ENCODE results near the gene LGR6.
"Not testable (repeated sequence)": the region's sequence is repeated elsewhere in the genome, so short reads cannot be mapped to it uniquely, and the experiment has no call there.

The LGR6 gene, protein sequence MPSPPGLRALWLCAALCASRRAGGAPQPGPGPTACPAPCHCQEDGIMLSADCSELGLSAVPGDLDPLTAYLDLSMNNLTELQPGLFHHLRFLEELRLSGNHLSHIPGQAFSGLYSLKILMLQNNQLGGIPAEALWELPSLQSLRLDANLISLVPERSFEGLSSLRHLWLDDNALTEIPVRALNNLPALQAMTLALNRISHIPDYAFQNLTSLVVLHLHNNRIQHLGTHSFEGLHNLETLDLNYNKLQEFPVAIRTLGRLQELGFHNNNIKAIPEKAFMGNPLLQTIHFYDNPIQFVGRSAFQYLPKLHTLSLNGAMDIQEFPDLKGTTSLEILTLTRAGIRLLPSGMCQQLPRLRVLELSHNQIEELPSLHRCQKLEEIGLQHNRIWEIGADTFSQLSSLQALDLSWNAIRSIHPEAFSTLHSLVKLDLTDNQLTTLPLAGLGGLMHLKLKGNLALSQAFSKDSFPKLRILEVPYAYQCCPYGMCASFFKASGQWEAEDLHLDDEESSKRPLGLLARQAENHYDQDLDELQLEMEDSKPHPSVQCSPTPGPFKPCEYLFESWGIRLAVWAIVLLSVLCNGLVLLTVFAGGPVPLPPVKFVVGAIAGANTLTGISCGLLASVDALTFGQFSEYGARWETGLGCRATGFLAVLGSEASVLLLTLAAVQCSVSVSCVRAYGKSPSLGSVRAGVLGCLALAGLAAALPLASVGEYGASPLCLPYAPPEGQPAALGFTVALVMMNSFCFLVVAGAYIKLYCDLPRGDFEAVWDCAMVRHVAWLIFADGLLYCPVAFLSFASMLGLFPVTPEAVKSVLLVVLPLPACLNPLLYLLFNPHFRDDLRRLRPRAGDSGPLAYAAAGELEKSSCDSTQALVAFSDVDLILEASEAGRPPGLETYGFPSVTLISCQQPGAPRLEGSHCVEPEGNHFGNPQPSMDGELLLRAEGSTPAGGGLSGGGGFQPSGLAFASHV

DNA sequence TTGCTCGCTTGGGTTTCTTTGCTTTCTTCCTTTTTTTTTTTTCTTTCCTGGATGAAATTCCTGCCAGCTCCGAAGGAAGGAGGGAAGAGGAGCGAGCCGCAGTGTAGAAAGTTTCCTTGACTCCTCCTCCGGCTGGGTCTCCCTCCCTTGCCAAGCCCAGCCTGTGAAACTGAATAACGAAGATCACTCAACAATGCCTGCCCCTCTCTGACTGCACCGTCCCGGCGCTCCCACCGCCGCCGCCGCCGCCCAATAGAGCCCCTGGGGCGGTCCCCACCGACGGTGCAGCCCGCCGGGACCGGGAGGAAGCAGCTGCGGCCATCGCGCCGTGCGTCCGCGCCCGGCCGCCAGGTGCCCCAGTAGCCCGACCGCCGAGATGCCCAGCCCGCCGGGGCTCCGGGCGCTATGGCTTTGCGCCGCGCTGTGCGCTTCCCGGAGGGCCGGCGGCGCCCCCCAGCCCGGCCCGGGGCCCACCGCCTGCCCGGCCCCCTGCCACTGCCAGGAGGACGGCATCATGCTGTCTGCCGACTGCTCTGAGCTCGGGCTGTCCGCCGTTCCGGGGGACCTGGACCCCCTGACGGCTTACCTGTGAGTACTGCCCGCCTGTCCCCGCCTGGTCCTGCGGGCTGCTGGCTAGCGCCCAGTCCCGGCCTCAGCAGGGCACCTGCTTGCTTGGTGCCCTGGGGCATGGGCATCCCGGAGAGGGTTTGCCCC, at the start of gene LGR6:
Gene LGR6 (plus strand): TSS at position 186 of the 714 bp plus-strand sequence. CDS start 191 bp downstream, at position 377.
- Mint-ChIP-seq H3K4me1 (ENCODE audit: low read depth) (peaks cover 8% of the 10 kb centered on the region), H3K36me3 (ENCODE audit: low read depth) (no peaks in the 10 kb centered on the region), H3K4me3 (no peak within 1 kb of the TSS), H3K27me3 (peaks cover 32% of the 10 kb centered on the region), H3K9me3 (no peaks in the 10 kb centered on the region), H3K27ac (no peak within 1 kb of the TSS)
- no peak for DNase-seq

DNA sequence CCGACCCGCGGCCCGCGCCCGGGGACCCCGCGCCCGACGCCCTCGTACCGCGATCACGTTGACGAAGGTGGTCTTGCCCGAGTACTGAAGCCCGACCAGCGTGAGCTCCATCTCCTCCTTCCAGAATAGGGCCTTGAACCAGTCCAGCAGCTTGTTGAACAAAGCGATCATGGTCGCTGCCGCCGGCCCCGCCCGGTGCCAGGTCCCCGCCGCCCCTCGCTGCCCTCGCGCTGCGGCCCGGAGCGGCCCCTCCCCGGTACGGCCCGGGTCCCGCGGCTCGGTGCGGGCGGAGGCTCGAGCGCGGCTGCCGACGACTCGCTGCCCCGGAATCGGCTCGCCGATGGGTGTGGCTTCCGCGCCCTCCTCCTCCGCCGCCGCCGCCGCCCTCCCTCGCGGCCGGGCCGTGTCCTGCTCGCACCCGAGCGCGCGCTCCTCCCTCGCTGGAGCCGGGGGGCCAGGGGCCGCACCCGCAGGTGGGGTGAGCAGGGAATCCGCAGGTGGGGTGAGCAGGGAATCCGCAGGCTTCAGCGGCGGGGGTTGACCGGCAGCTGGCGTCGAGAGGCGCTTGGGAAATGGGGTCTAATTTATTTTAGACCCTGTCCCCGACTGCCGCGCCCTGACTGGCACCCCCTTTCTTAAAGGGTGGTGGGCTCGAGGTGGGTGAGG, 49.1 kb upstream of the LGR6 start, which contains the start of gene ARL8A:
Gene ARL8A (minus strand): TSS at position 336 of the 666 bp plus-strand sequence. CDS start 165 bp downstream, at position 171.
- Mint-ChIP-seq H3K27me3 (no peaks in the 10 kb centered on the region), H3K36me3 (ENCODE audit: low read depth) (peaks cover 56% of the 10 kb centered on the region), H3K27ac (peak within 1 kb of the TSS; percentile 93), H3K4me1 (ENCODE audit: low read depth) (peaks cover 53% of the 10 kb centered on the region), H3K4me3 (peak within 1 kb of the TSS; percentile 90), H3K9me3 (no peaks in the 10 kb centered on the region)
- peak; percentile 83 for DNase-seq

DNA sequence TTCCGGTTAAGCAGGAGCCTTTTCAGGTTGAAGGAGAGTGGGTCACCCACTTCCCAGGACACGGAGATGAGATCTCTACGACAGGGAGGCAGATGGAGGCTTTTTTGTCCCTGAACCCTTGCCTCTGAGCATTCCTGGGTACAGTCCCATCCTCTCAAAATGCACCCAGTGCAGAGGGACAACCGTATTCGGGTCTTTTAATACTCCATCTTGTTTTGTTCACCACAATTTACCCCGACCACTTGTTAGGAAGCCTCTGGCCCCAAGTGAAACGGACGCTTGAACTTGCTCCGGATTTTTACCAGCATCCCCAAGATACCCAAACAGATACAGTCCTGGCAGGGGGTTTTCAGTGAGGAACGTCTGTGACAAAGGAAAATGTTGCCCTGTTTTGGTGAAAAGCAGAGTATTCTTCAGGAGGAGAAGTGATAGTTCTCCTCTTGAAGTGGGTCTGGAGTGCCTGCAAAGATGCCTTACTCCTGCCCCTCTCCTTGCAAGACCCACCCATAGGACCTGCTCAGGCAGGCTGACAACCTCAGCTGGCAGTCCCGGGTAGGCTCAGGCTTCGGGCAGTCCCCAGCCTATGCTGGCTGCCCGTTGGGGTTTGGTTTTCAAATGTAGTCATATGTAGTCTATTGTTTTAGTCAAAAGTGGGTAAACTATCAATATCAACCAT, 48.4 kb upstream of the LGR6 start:
- Mint-ChIP-seq H3K4me1 (ENCODE audit: low read depth) (peaks cover 54% of the 10 kb centered on the region), H3K27me3 (no peaks in the 10 kb centered on the region), H3K36me3 (ENCODE audit: low read depth) (peaks cover 62% of the 10 kb centered on the region), H3K27ac (peak overlapping the region; percentile 93), H3K9me3 (no peaks in the 10 kb centered on the region), H3K4me3 (peak overlapping the region; percentile 90)
- peak; percentile 65 for DNase-seq

DNA sequence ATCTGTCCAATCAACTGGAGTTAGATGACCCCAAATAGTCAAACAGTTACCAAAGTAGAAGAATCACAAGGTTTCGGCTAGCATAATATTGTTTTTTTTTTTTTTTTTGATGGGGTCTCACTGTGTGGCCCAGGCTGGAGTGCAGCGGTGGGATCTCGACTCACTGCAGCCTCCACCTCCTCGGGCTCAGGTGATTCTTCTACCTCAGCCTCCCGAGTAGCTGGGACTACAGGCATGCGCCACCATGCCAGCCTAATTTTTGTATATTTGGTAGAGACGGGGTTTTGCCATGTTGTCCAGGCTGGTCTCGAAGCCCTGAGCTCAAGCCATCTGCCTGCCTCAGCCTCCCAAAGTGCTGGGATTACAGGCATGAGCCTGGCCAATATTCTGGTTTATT, 47.9 kb upstream of the LGR6 start:
- peaks cover 53% of the 10 kb centered on the region for H3K4me1 Mint-ChIP-seq (ENCODE audit: low read depth)
- peak overlapping the region; percentile 93 for H3K27ac Mint-ChIP-seq
- not testable (repeated sequence) for H3K9me3 Mint-ChIP-seq, DNase-seq, H3K27me3 Mint-ChIP-seq
- peak overlapping the region; percentile 90 for H3K4me3 Mint-ChIP-seq
- peaks cover 63% of the 10 kb centered on the region for H3K36me3 Mint-ChIP-seq (ENCODE audit: low read depth)

DNA sequence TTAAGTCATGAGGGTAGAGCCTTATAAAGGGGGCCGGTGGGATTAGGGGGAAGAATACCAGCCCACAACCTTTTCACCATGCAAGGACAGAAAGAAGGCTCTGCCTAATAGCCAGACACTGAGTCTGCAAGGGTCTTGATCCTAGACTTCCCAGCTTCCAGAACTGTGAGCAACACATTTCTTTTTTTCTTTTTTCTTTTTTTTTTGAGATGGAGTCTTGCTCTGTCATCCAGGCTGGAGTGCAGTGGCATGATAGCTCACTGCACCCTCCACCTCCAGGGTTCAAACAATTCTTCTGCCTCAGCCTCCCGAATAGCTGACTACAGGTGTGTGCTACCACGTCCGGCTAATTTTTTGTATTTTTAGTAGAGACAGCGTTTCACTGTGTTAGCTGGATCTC, 47.3 kb upstream of the LGR6 start:
- no peaks in the 10 kb centered on the region for H3K9me3 Mint-ChIP-seq
- H3K27me3 Mint-ChIP-seq: no peaks in the 10 kb centered on the region
- peaks cover 63% of the 10 kb centered on the region for H3K36me3 Mint-ChIP-seq (ENCODE audit: low read depth)
- H3K4me3 Mint-ChIP-seq: no peak overlapping the region
- peak overlapping the region; percentile 63 for H3K27ac Mint-ChIP-seq
- DNase-seq: no peak
- peaks cover 53% of the 10 kb centered on the region for H3K4me1 Mint-ChIP-seq (ENCODE audit: low read depth)

DNA sequence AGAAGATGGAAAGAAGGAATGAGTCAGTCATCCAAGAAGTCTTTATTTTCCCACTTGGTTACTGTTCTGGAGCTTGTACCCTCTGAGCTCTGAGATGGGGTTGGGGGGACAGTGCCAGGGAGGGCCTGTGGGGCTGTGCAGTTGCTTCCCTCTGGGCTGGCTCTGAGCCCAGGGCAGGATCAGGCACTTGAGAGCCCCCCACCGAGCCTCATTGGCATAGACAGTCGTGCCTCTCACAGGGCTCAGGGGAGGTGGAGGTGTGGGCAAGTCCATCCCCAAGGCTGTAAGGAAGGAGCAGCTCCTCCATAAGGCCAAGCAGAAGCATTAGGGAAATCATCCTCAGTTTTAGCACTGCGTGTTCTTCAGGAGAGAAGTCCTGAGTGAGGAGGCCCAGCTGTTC, 46.6 kb upstream of the LGR6 start:
- H3K27ac Mint-ChIP-seq: peak overlapping the region; percentile 40
- H3K4me3 Mint-ChIP-seq: no peak overlapping the region
- peaks cover 69% of the 10 kb centered on the region for H3K36me3 Mint-ChIP-seq (ENCODE audit: low read depth)
- H3K9me3 Mint-ChIP-seq: no peaks in the 10 kb centered on the region
- H3K4me1 Mint-ChIP-seq (ENCODE audit: low read depth): peaks cover 50% of the 10 kb centered on the region
- DNase-seq: no peak
- no peaks in the 10 kb centered on the region for H3K27me3 Mint-ChIP-seq

DNA sequence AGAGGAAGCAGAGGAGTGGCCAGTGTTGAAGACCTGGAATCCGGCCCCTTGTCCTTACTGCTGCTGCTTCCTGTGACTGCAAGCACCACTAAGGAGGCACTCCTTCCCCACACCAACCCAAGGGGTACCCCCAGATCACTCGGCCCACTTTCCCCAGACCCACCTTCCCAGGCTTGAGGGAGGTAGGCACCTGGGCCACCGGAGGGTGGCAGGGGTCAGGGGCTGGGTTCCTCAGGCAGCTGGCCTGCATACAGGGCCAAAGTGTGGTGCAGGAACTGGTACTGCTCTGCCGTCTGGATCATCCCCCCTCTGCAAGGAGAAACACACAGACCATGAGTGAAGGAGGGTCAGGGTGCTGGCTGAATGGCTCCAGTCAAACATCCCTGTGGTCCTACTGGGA, 45.2 kb upstream of the LGR6 start:
- Mint-ChIP-seq H3K36me3 (ENCODE audit: low read depth) (peaks cover 76% of the 10 kb centered on the region), H3K27ac (peak overlapping the region; percentile 79), H3K9me3 (no peaks in the 10 kb centered on the region), H3K27me3 (no peaks in the 10 kb centered on the region), H3K4me3 (no peak overlapping the region), H3K4me1 (ENCODE audit: low read depth) (peaks cover 40% of the 10 kb centered on the region)
- DNase-seq: no peak

DNA sequence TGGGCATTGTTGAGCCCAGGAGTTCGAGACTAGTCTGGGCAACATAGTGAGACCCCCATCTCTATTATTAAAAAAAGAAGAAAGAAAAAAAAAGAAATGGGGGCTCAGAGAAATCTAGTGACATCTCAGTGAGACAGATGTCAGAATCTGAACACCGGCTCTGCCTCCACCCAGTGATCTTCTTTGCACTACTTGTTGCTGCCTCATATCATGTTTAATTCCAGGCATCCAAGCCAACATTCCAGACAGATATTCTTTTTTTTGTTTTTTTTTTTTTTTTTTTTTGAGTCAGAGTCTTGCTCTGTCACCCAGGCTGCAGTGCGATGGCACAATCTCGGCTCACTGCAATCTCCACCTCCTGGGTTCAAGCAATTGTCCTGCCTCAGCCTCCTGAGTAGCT, 44.0 kb upstream of the LGR6 start:
- Mint-ChIP-seq H3K9me3 (no peaks in the 10 kb centered on the region), H3K4me1 (ENCODE audit: low read depth) (peaks cover 42% of the 10 kb centered on the region), H3K4me3 (no peak overlapping the region), H3K27ac (no peak overlapping the region), H3K36me3 (ENCODE audit: low read depth) (peaks cover 82% of the 10 kb centered on the region), H3K27me3 (no peaks in the 10 kb centered on the region)
- no peak for DNase-seq

DNA sequence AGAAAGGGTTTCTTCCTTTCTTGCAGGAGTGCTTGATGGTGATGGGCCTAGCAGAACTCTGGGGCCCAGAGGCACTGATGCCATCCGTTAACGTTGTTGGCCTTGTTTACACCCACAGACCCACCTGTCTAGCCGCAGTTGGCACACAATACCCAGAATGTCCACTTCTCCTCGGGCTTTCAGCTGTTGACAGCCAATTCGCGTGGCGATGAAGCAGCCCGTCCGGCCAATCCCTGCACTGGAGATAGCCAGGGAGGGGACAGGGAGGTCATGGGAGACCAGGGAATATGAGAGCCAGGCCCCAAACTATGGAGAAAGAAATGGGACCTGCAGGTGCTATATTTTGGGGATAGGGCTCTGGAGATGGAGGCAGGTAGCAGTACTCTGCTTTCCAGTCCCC, 43.4 kb upstream of the LGR6 start:
- peaks cover 88% of the 10 kb centered on the region for H3K36me3 Mint-ChIP-seq (ENCODE audit: low read depth)
- peaks cover 45% of the 10 kb centered on the region for H3K4me1 Mint-ChIP-seq (ENCODE audit: low read depth)
- no peak overlapping the region for H3K4me3 Mint-ChIP-seq
- no peak overlapping the region for H3K27ac Mint-ChIP-seq
- no peaks in the 10 kb centered on the region for H3K9me3 Mint-ChIP-seq
- no peak for DNase-seq
- no peaks in the 10 kb centered on the region for H3K27me3 Mint-ChIP-seq

DNA sequence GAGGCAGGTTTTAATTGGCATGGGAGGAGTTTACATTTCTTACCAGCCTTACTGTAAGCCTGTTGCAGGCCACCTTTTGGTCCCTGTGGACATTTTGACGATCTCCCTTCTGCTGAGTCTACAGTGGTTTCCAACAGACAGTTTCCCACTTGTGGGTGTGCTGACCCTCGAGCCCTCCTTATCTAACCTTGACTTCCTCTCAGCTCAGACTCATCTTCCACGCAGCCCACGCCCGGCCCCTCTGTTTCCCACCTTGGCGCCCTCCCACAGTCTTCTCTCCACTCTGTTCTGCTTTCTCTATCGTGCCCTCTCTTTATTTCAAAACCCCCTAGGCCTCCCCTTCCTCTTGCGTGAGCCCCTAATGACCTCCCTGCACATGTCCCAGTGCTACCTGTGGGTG, 43.0 kb upstream of the LGR6 start:
- peak overlapping the region; percentile 79 for H3K27ac Mint-ChIP-seq
- H3K36me3 Mint-ChIP-seq (ENCODE audit: low read depth): peaks cover 88% of the 10 kb centered on the region
- no peaks in the 10 kb centered on the region for H3K9me3 Mint-ChIP-seq
- H3K4me3 Mint-ChIP-seq: no peak overlapping the region
- H3K4me1 Mint-ChIP-seq (ENCODE audit: low read depth): peaks cover 45% of the 10 kb centered on the region
- no peak for DNase-seq
- H3K27me3 Mint-ChIP-seq: no peaks in the 10 kb centered on the region

DNA sequence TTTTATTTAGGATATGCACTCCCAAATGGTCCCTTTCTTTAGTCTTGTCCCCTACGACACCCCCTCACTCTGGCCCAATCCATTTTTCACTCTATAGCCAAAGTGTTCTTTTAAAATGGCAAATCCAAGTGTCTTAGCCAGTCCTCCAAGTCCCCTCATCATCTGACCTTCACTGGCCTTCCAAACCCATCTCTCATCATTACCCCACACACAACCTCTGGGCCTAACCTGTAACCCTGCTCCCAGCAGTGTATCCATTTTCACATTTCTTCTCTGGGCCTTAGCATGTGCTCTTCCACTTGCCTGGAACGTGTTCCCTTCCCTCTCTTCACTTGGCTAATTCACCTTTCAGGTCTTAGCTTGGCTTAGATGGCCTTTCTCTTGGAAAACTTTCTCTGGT, 42.6 kb upstream of the LGR6 start:
- peak overlapping the region; percentile 79 for H3K27ac Mint-ChIP-seq
- H3K9me3 Mint-ChIP-seq: no peaks in the 10 kb centered on the region
- peaks cover 43% of the 10 kb centered on the region for H3K4me1 Mint-ChIP-seq (ENCODE audit: low read depth)
- no peak for DNase-seq
- peaks cover 93% of the 10 kb centered on the region for H3K36me3 Mint-ChIP-seq (ENCODE audit: low read depth)
- no peak overlapping the region for H3K4me3 Mint-ChIP-seq
- no peaks in the 10 kb centered on the region for H3K27me3 Mint-ChIP-seq

DNA sequence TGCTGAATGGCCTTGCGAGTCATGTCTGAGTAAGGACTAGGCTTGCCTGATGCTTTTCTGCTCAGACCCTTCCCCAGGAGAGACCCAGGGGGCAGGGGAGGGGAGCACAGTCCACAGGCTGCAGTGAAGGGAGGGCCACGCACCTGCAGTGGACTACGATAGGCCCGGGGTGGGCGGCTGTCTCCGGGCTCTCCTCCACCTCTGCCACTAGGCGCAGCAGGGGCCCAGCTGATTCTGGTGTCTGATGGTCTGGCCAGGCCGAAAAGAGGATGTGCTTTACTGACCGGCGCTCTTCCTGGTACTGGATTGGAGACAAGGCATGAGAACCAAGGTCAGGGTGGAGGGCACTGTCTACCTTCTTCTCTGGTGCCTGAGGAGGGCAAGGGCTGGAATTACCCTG, 41.2 kb upstream of the LGR6 start:
- H3K4me1 Mint-ChIP-seq (ENCODE audit: low read depth): peaks cover 47% of the 10 kb centered on the region
- H3K27ac Mint-ChIP-seq: peak overlapping the region; percentile 59
- H3K4me3 Mint-ChIP-seq: no peak overlapping the region
- peaks cover 98% of the 10 kb centered on the region for H3K36me3 Mint-ChIP-seq (ENCODE audit: low read depth)
- no peaks in the 10 kb centered on the region for H3K9me3 Mint-ChIP-seq
- no peak for DNase-seq
- no peaks in the 10 kb centered on the region for H3K27me3 Mint-ChIP-seq

DNA sequence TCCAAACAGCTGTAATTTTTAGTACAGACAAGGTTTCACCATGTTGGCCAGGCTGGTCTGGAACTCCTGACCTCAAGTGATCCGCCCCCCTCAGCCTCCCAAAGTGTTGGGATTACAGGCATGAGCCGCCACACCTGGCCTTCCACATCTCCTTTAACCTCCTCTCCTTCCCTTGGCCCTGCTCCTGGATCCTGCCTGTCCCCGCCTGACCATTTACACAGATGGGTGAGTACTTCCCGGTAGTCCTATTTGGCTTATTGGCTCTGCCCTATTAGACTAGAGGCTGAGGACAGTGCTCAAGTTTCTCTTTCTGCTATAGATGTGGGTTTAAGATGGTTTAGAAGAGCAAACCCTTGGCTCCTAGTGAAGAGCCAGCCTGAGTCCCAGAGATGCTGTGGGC, 40.3 kb upstream of the LGR6 start:
- H3K4me1 Mint-ChIP-seq (ENCODE audit: low read depth): peaks cover 53% of the 10 kb centered on the region

More for the DNA sequence above, 40.3 kb upstream of the LGR6 start:
- Mint-ChIP-seq H3K9me3 (no peaks in the 10 kb centered on the region), H3K27me3 (no peaks in the 10 kb centered on the region), H3K36me3 (ENCODE audit: low read depth) (peaks cover 98% of the 10 kb centered on the region), H3K4me3 (no peak overlapping the region), H3K27ac (peak overlapping the region; percentile 82)
- no peak for DNase-seq

Data from activated T-cell treated with anti-CD3 and anti-CD28 coated beads, Interleukin-2, amount 50 U/mL, for 24 hours (primary cell).